GM12878 (cell line): Measurements from ENCODE around the gene DAGLA. TPM values are rescaled to one million over a fixed set of nuclear protein-coding genes. Genes with fewer than 3 reads are reported as not detected.

Source experiments
- ATAC-seq: fragments of 200-7000 bp; cut with Tn5 transposase; 3 replicates; pipeline ENCODE4 v1.9.1; 2020; ENCODE audit warnings: mild to moderate bottlenecking, moderate library complexity
- BruUV-seq: library from RNA; stranded (reverse); fragments of 400-500 nt; replicated peaks from 2 replicates; lab custom pipeline; 2021; lab: Mats Ljungman, UMichigan
- CTCF ChIA-PET: fragments of 300-600 bp; sonication (Branson Sonifier 250); formaldehyde crosslinking; extraction: SDS; loops from one replicate; lab custom pipeline; 2021; ENCODE audit warnings: inconsistent platforms; lab: Yijun Ruan, JAX
- POLR2A ChIA-PET: fragments of 350-600 bp; formaldehyde crosslinking; extraction: SDS; loops from one replicate; lab custom pipeline; 2021; ENCODE audit warnings: inconsistent platforms; lab: Charles Lee
- RAD21 ChIA-PET: fragments of 300-600 bp; sonication (Branson Sonifier 250); formaldehyde crosslinking; loops from one replicate; lab custom pipeline; 2023; ENCODE audit warnings: antibody characterized with exemption; ENCODE audit not compliant: unreplicated experiment; lab: Charles Lee
- SMC1A ChIA-PET: fragments of 300-600 bp; sonication (Branson Sonifier 250); formaldehyde crosslinking; loops from one replicate; lab custom pipeline; 2023; ENCODE audit not compliant: unreplicated experiment, uncharacterized antibody; lab: Charles Lee
- DNase-seq: peaks from one replicate; pipeline ENCODE4 v3.0.0-alpha.2; 2011; ENCODE audit warnings: low read depth, low spot score
- FAIRE-seq: peaks from 3 replicates; lab custom pipeline; 2011; peaks lifted over from hg19 to GRCh38; lab: Jason Lieb, UNC
- H2AFZ ChIP-seq: 2 replicates; pipeline ENCODE4 v1.6.0; 2011; ENCODE audit warnings: low read depth, low read length, control low read depth; ENCODE audit not compliant: control insufficient read depth
- H3K27ac ChIP-seq: 2 replicates; pipeline ENCODE4 v1.5.1; 2011; ENCODE audit warnings: control low read depth; ENCODE audit not compliant: control insufficient read depth, insufficient read depth
- H3K27me3 ChIP-seq, 2 experiments: replicated peaks in 1 of 2; 2 replicates each; pipeline versions ENCODE4 v1.6.0 to v1.6.1; 2011; ENCODE audit warnings: low read length in 1 of 2; ENCODE audit not compliant: control insufficient read depth in 2 of 2, insufficient read depth in 2 of 2
- H3K36me3 ChIP-seq, 2 experiments: 2 replicates each; pipeline ENCODE4 v1.5.1; 2011; ENCODE audit warnings: low read length in 1 of 2; ENCODE audit not compliant: control insufficient read depth in 2 of 2, insufficient read depth in 2 of 2
- H3K4me1 ChIP-seq: 2 replicates; pipeline ENCODE4 v1.6.1; 2011; ENCODE audit warnings: mild to moderate bottlenecking, low read length, moderate library complexity, mixed read lengths; ENCODE audit not compliant: control insufficient read depth, insufficient read depth
- H3K4me2 ChIP-seq: 2 replicates; pipeline ENCODE4 v1.6.0; 2011; ENCODE audit warnings: control low read depth; ENCODE audit not compliant: control insufficient read depth, insufficient read depth
- H3K4me3 ChIP-seq: fragments of 200-600 bp; sonication (generic); 2 replicates; pipeline ENCODE4 v1.5.1; 2016
- H3K79me2 ChIP-seq: 2 replicates; pipeline ENCODE4 v1.6.0; 2011; ENCODE audit warnings: low read length; ENCODE audit not compliant: control insufficient read depth, insufficient read depth
- H3K9ac ChIP-seq: 2 replicates; pipeline ENCODE4 v1.8.0; 2011; ENCODE audit warnings: low read length, control low read depth, mixed read lengths; ENCODE audit not compliant: control insufficient read depth, insufficient read depth
- H3K9me3 ChIP-seq: replicated peaks from 3 replicates; pipeline ENCODE4 v1.5.1; 2011; ENCODE audit warnings: mild to moderate bottlenecking, low read length; ENCODE audit not compliant: control insufficient read depth, insufficient read depth
- H4K20me1 ChIP-seq: 2 replicates; pipeline ENCODE4 v1.6.0; 2011; ENCODE audit not compliant: control insufficient read depth, insufficient read depth
- BCL11A ChIP-seq: IDR thresholded peaks from 2 replicates; pipeline ENCODE4 v1.6.1; 2011; ENCODE audit warnings: low read depth, low read length
- CEBPB ChIP-seq, 2 experiments: fragments of 150-350 bp in 1 of 2; IDR thresholded peaks; 2 replicates each; pipeline ENCODE4 v1.6.1; 2012 to 2014; ENCODE audit warnings: low read depth in 2 of 2, low read length in 2 of 2, borderline replicate concordance in 1 of 2, inconsistent platforms in 1 of 2
- EGR1 ChIP-seq, 2 experiments: IDR thresholded peaks; 1 replicate in 1 of 2; 2 replicates in 1 of 2; pipeline ENCODE4 v1.6.1; 2011 to 2012; ENCODE audit warnings: low read depth in 2 of 2, low read length in 2 of 2, borderline replicate concordance in 1 of 2, mild to moderate bottlenecking in 1 of 2, moderate library complexity in 1 of 2
- FOS ChIP-seq: IDR thresholded peaks from 3 replicates; pipeline ENCODE4 v1.6.1; 2011; ENCODE audit warnings: borderline replicate concordance; ENCODE audit not compliant: insufficient read length; ENCODE audit errors: extremely low read depth
- FOXM1 ChIP-seq: IDR thresholded peaks from 2 replicates; pipeline ENCODE4 v1.6.1; 2012; ENCODE audit warnings: low read depth, mild to moderate bottlenecking, inconsistent platforms, low read length, moderate library complexity
- JUNB ChIP-seq: IDR thresholded peaks from 2 replicates; pipeline ENCODE4 v1.6.1; 2016; ENCODE audit warnings: antibody characterized with exemption, mild to moderate bottlenecking
- NFXL1 ChIP-seq: fragments of 450-650 bp; IDR thresholded peaks from 2 replicates; pipeline ENCODE4 v1.6.1; 2017; ENCODE audit warnings: antibody characterized with exemption, mild to moderate bottlenecking, borderline replicate concordance
- SREBF2 ChIP-seq: IDR thresholded peaks from 2 replicates; pipeline ENCODE4 v1.6.1; 2012; ENCODE audit warnings: mild to moderate bottlenecking, low read length
- TCF12 ChIP-seq: IDR thresholded peaks from 2 replicates; pipeline ENCODE4 v1.6.1; 2011; ENCODE audit warnings: low read depth, mild to moderate bottlenecking, low read length
- YBX1 ChIP-seq: fragments of 450-650 bp; IDR thresholded peaks from 2 replicates; pipeline ENCODE4 v1.6.1; 2016; ENCODE audit warnings: antibody characterized with exemption
- ZNF384 ChIP-seq: IDR thresholded peaks from 2 replicates; pipeline ENCODE4 v1.6.1; 2012; ENCODE audit warnings: low read depth, mild to moderate bottlenecking, low read length, improper control_type of control experiment, borderline replicate concordance
- WGBS: methylation state at CpG from one replicate; pipeline ENCODE4 v1.1.6; 2016; ENCODE audit warnings: low lambda C conversion rate; ENCODE audit not compliant: insufficient replicate concordance, insufficient coverage; ENCODE audit errors: missing lambda C conversion rate; 5-methylcytosine and 5-hydroxymethylcytosine counted together
- in situ Hi-C: fragments of 300-500 bp; cut with MboI; formaldehyde crosslinking; loops from 9 replicates; pipeline ENCODE4 v1.14.3; 2018; ENCODE audit warnings: mixed read lengths
- intact Hi-C: fragments of 100-400 bp; cut with micrococcal nuclease; formaldehyde crosslinking; loops from one replicate; pipeline ENCODE4 v1.14.2; 2022; ENCODE audit not compliant: unreplicated experiment
- polyA plus RNA-seq, 11 experiments: library from polyadenylated mRNA; depleted of rRNA in 4 of 11; unstranded in 6 of 11; stranded (reverse) in 5 of 11; fragments of >200 nt; fragmentation: Nextera tagmentation in 4 of 11; fragmentation: Illumina TruSeq in 1 of 11; extraction: Ambion mirVana in 4 of 11; extraction: Trizol in 1 of 11; gene quantifications; 1 replicate in 1 of 11; 2 replicates in 10 of 11; pipeline versions ENCODE4 v1.2.1 to v1.2.3, GENCODE V29; 2011 to 2016; ENCODE audit warnings: inconsistent platforms in 2 of 11, missing spikeins in 2 of 11, low read depth in 1 of 11
- total RNA-seq, 4 experiments: library from RNA; depleted of rRNA in 3 of 4; stranded (reverse); fragments of >200 nt in 3 of 4; fragmentation: Illumina TruSeq in 1 of 4; extraction: Trizol in 1 of 4; gene quantifications; 2 replicates each; pipeline versions ENCODE4 v1.2.1 to v1.2.3, GENCODE V29; 2013 to 2021
- TF ChIP-seq, protein P1 (sequence below): fragments of 450-650 bp; formaldehyde crosslinking; IDR thresholded peaks from 2 replicates; pipeline ENCODE4 v1.4.0; 2022; ENCODE audit warnings: mild to moderate bottlenecking, moderate library complexity
- TF ChIP-seq, protein P2 (sequence below): IDR thresholded peaks from 2 replicates; pipeline ENCODE4 v1.6.1; 2012; ENCODE audit warnings: low read depth, low read length, improper control_type of control experiment
- TF ChIP-seq, protein P3 (sequence below): fragments of 450-650 bp; IDR thresholded peaks from 2 replicates; pipeline ENCODE4 v1.6.1; 2016; ENCODE audit warnings: mild to moderate bottlenecking, moderate library complexity, borderline replicate concordance

DAGLA gene
- total and polyA plus RNA-seq, 10 of the 15 experiments (the other 5 are each of a cell fraction or from before 2014, with no cell fraction given) = 0.05 TPM; not detected in 9

DNA sequence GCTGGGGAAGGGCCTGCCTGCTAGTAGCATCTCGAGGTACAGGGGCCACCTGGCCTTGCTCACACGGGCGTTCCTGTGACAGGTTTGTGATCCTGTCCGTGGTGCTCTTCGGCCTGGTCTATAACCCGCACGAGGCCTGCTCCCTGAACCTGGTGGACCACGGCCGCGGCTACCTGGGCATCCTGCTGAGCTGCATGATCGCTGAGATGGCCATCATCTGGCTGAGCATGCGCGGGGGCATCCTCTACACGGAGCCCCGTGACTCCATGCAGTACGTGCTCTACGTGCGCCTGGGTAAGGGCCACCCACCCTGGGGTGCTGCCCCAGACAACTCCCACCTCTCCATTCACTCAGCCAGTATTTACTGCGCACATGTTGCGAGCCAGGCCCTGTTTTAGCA lies 40.4 kb downstream of the DAGLA start:
- ChIA-PET POLR2A (no interaction called here), RAD21 (no interaction called here), CTCF (no interaction called here), SMC1A (no interaction called here)
- intact Hi-C loops = no loop called here
- Histone ChIP-seq H3K9me3 (no peaks in the 10 kb centered on the region), H3K4me2 (no peak overlapping the region), H3K9ac (no peak overlapping the region), H2AFZ (no peak overlapping the region), H3K27ac (no peak overlapping the region), H3K27me3 (peaks cover 0 to 3% of the 10 kb centered on the region in 2 experiments; a peak in 2 of 4 replicates), H4K20me1 (no peaks in the 10 kb centered on the region), H3K4me1 (no peaks in the 10 kb centered on the region), H3K36me3 (no peaks in the 10 kb centered on the region), H3K79me2 (no peaks in the 10 kb centered on the region), H3K4me3 (no peak overlapping the region)
- 59% methylated on average over 20 of the region's 20 CpGs for WGBS
- no TSS peak for BruUV-seq
- ATAC-seq = no peak
- FAIRE-seq = no peak
- TF ChIP-seq CEBPB (IDR thresholded peaks at IDR 0.05; ENCODE audit: borderline replicate concordance in 1 of 2, low read depth in 2 of 2, low read length in 2 of 2) (no peak), YBX1 (no peak), JUNB (no peak), TCF12 (no peak), NFXL1 (no peak), SREBF2 (no peak), FOS (no peak), ZNF384 (no peak), FOXM1 (no peak), BCL11A (no peak), EGR1 (IDR thresholded peaks at IDR 0.05; ENCODE audit: borderline replicate concordance in 1 of 2, low read depth in 2 of 2, low read length in 2 of 2) (no peak)
- TF ChIP-seq, protein P1, sequence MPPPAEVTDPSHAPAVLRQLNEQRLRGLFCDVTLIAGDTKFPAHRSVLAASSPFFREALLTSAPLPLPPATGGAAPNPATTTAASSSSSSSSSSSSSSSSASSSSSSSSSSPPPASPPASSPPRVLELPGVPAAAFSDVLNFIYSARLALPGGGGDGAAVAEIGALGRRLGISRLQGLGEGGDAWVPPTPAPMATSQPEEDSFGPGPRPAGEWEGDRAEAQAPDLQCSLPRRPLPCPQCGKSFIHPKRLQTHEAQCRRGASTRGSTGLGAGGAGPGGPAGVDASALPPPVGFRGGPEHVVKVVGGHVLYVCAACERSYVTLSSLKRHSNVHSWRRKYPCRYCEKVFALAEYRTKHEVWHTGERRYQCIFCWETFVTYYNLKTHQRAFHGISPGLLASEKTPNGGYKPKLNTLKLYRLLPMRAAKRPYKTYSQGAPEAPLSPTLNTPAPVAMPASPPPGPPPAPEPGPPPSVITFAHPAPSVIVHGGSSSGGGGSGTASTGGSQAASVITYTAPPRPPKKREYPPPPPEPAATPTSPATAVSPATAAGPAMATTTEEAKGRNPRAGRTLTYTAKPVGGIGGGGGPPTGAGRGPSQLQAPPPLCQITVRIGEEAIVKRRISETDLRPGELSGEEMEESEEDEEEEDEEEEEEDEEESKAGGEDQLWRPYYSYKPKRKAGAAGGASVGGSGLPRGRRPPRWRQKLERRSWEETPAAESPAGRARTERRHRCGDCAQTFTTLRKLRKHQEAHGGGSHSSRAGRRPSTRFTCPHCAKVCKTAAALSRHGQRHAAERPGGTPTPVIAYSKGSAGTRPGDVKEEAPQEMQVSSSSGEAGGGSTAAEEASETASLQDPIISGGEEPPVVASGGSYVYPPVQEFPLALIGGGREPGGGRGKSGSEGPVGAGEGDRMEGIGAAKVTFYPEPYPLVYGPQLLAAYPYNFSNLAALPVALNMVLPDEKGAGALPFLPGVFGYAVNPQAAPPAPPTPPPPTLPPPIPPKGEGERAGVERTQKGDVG (CRISPR knock-in tag) = no peak
- TF ChIP-seq, protein P2, sequence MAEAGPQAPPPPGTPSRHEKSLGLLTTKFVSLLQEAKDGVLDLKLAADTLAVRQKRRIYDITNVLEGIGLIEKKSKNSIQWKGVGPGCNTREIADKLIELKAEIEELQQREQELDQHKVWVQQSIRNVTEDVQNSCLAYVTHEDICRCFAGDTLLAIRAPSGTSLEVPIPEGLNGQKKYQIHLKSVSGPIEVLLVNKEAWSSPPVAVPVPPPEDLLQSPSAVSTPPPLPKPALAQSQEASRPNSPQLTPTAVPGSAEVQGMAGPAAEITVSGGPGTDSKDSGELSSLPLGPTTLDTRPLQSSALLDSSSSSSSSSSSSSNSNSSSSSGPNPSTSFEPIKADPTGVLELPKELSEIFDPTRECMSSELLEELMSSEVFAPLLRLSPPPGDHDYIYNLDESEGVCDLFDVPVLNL = no peak
- TF ChIP-seq, protein P3, sequence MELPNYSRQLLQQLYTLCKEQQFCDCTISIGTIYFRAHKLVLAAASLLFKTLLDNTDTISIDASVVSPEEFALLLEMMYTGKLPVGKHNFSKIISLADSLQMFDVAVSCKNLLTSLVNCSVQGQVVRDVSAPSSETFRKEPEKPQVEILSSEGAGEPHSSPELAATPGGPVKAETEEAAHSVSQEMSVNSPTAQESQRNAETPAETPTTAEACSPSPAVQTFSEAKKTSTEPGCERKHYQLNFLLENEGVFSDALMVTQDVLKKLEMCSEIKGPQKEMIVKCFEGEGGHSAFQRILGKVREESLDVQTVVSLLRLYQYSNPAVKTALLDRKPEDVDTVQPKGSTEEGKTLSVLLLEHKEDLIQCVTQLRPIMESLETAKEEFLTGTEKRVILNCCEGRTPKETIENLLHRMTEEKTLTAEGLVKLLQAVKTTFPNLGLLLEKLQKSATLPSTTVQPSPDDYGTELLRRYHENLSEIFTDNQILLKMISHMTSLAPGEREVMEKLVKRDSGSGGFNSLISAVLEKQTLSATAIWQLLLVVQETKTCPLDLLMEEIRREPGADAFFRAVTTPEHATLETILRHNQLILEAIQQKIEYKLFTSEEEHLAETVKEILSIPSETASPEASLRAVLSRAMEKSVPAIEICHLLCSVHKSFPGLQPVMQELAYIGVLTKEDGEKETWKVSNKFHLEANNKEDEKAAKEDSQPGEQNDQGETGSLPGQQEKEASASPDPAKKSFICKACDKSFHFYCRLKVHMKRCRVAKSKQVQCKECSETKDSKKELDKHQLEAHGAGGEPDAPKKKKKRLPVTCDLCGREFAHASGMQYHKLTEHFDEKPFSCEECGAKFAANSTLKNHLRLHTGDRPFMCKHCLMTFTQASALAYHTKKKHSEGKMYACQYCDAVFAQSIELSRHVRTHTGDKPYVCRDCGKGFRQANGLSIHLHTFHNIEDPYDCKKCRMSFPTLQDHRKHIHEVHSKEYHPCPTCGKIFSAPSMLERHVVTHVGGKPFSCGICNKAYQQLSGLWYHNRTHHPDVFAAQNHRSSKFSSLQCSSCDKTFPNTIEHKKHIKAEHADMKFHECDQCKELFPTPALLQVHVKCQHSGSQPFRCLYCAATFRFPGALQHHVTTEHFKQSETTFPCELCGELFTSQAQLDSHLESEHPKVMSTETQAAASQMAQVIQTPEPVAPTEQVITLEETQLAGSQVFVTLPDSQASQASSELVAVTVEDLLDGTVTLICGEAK = no peak
- no peak for DNase-seq
- in situ Hi-C loops = no loop called here
